ENCODE data around the gene CST9L. TPM values are rescaled to one million over a fixed set of nuclear protein-coding genes. Genes with fewer than 3 reads are reported as not detected.

Gene CST9L
- polyA plus RNA-seq, 1 donor (not counting 4 experiments of a cell fraction or from before 2014, with no cell fraction given), result not detected

- FAIRE-seq (no peak), DNase-seq (ENCODE audit: low read depth, low spot score) (peak; percentile 5)
- dilution Hi-C loops (cut with MboI; ENCODE audit: extremely low pct_ligation_motif_present, low sequenced_read_pairs), result no loop called here
Measured at GRCh38 chr20:23541330-23541729, 27.0 kb downstream of the CST9L start.

GRCh38 chr20:23540624-23541023 lies 27.7 kb downstream of the CST9L start:
- Histone ChIP-seq H3K27me3 (ENCODE audit: control insufficient read depth, extremely low read depth, insufficient read depth, low read length) (no peaks in the 10 kb centered on the region), H3K4me3 (ENCODE audit: control insufficient read depth in 2 of 3, extremely low read depth in 1 of 3, insufficient read depth in 2 of 3, low read depth in 1 of 3, low read length in 3 of 3) (no peak overlapping the region), H2AFZ (ENCODE audit: control insufficient read depth, low read length) (no peak overlapping the region), H3K9me3 (ENCODE audit: control insufficient read depth, low read depth, low read length) (no peaks in the 10 kb centered on the region), H3K9me1 (ENCODE audit: control insufficient read depth, extremely low read depth, insufficient read depth, low read length) (no peaks in the 10 kb centered on the region), H4K20me1 (ENCODE audit: control insufficient read depth, extremely low read depth, insufficient read depth, low read length) (no peaks in the 10 kb centered on the region), H3K79me2 (ENCODE audit: control insufficient read depth, insufficient read depth, low read length) (no peaks in the 10 kb centered on the region), H3K36me3 (ENCODE audit: control insufficient read depth in 2 of 2, extremely low read depth in 1 of 2, insufficient read depth in 2 of 2, low read length in 2 of 2) (no peaks in the 10 kb centered on the region), H3K4me1 (ENCODE audit: control insufficient read depth, extremely low read depth, insufficient read depth, low read length) (peaks cover 10% of the 10 kb centered on the region), H3K9ac (ENCODE audit: control insufficient read depth, extremely low read depth, insufficient read depth, low read length) (no peak overlapping the region), H3K4me2 (ENCODE audit: control insufficient read depth, extremely low read depth, insufficient read depth, low read depth, low read length) (no peak overlapping the region), H3K27ac (ENCODE audit: control insufficient read depth, insufficient read depth, low read length) (no peak overlapping the region)
- no peak for FAIRE-seq
- peak; percentile 11 for DNase-seq (ENCODE audit: low read depth, low spot score)
- dilution Hi-C loops (cut with MboI; ENCODE audit: extremely low pct_ligation_motif_present, low sequenced_read_pairs), result no loop called here
- TF ChIP-seq CTCF (optimal IDR thresholded peaks at IDR 0.05 in 1 of 3, IDR thresholded peaks at IDR 0.05 in 1 of 3, conservative IDR thresholded peaks at IDR 0.05 in 1 of 3; ENCODE audit: extremely low read depth in 1 of 3, insufficient read depth in 2 of 3, low read length in 3 of 3) (no peak), EZH2 (IDR thresholded peaks at IDR 0.05; ENCODE audit: low read length) (no peak)

More at GRCh38 chr20:23541330-23541729, 27.0 kb downstream of the CST9L start:
- Histone ChIP-seq H3K79me2 (ENCODE audit: control insufficient read depth, insufficient read depth, low read length) (no peaks in the 10 kb centered on the region), H3K9me1 (ENCODE audit: control insufficient read depth, extremely low read depth, insufficient read depth, low read length) (no peaks in the 10 kb centered on the region), H3K4me2 (ENCODE audit: control insufficient read depth, extremely low read depth, insufficient read depth, low read depth, low read length) (no peak overlapping the region), H3K27ac (ENCODE audit: control insufficient read depth, insufficient read depth, low read length) (no peak overlapping the region), H3K4me1 (ENCODE audit: control insufficient read depth, extremely low read depth, insufficient read depth, low read length) (peaks cover 10% of the 10 kb centered on the region), H4K20me1 (ENCODE audit: control insufficient read depth, extremely low read depth, insufficient read depth, low read length) (no peaks in the 10 kb centered on the region), H3K4me3 (ENCODE audit: control insufficient read depth in 2 of 3, extremely low read depth in 1 of 3, insufficient read depth in 2 of 3, low read depth in 1 of 3, low read length in 3 of 3) (no peak overlapping the region), H3K36me3 (ENCODE audit: control insufficient read depth in 2 of 2, extremely low read depth in 1 of 2, insufficient read depth in 2 of 2, low read length in 2 of 2) (no peaks in the 10 kb centered on the region), H3K9ac (ENCODE audit: control insufficient read depth, extremely low read depth, insufficient read depth, low read length) (no peak overlapping the region), H3K9me3 (ENCODE audit: control insufficient read depth, low read depth, low read length) (no peaks in the 10 kb centered on the region), H2AFZ (ENCODE audit: control insufficient read depth, low read length) (no peak overlapping the region), H3K27me3 (ENCODE audit: control insufficient read depth, extremely low read depth, insufficient read depth, low read length) (no peaks in the 10 kb centered on the region)
- TF ChIP-seq CTCF (optimal IDR thresholded peaks at IDR 0.05 in 1 of 3, IDR thresholded peaks at IDR 0.05 in 1 of 3, conservative IDR thresholded peaks at IDR 0.05 in 1 of 3; ENCODE audit: extremely low read depth in 1 of 3, insufficient read depth in 2 of 3, low read length in 3 of 3), result no peak
- no peak for TF ChIP-seq EZH2 (IDR thresholded peaks at IDR 0.05; ENCODE audit: low read length)

Measured in keratinocyte (primary cell).